T-helper 2 cell (primary cell): ENCODE data around the gene VAV2.

ENCODE experiments used
- DNase-seq, 5 experiments: peaks; one replicate each; pipeline versions ENCODE4 v3.0.0 to v3.0.0-alpha.2; 2012 to 2022

Gene VAV2

GRCh38 chr9:133832877-133833276, 159.2 kb downstream of the VAV2 start:
- DNase-seq, result no peak

GRCh38 chr9:133830711-133831110, 161.4 kb downstream of the VAV2 start:
- DNase-seq, result no peak

DNA sequence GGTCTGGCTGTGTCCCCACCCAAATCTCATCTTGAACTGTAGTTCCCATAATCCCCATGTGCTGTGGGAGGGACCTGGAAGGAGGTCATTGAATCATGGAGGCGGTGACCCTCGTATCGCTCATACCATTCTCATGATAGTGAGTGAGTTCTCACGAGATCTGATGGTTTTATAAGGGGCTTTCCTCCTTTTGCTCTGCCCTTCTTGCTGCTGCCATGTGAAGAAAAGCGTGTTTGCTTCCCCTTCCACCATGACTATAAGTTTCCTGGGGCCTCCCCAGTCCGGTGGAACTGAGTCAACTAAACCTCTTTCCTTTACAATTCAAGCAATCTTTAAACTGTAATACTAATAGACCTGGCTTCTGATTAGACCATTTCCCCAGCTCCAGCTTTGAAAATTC, 161.8 kb downstream of the VAV2 start:
- DNase-seq, result no peak

GRCh38 chr9:133828338-133828997, 163.7 kb downstream of the VAV2 start:
- DNase-seq, result no peak

GRCh38 chr9:133826289-133827085, 165.6 kb downstream of the VAV2 start:
- no peak for DNase-seq

DNA sequence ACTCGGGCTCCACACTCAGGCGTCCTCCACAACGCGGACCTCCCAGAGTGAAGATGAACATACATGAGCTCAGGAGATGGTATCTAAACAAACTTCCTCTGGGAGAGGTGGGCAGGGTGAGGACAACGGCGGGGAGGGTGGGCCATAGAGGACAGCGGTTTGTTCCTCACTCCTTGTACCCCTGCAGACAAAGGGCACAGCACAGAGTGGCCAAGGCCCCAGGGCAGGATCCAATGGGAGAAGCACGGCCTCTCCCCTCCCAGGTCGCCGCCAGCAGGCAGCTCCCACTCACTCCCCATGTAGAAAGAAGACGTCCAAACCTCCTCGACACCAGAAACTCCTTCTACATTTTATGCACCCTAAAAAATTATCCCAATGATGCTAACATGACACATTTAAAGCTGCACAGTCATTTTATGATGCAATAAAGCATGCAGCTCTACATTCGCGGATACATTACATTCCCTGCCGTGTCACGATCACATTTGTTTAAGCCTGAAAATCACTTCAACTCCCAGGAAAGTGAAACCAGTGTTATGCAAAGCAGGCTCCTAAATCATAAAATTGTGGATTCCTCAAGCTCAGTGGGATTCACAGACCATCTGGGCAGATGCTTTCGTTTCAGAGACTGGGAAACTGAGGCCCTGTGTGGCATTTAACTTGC, 166.4 kb downstream of the VAV2 start:
- no peak for DNase-seq

DNA sequence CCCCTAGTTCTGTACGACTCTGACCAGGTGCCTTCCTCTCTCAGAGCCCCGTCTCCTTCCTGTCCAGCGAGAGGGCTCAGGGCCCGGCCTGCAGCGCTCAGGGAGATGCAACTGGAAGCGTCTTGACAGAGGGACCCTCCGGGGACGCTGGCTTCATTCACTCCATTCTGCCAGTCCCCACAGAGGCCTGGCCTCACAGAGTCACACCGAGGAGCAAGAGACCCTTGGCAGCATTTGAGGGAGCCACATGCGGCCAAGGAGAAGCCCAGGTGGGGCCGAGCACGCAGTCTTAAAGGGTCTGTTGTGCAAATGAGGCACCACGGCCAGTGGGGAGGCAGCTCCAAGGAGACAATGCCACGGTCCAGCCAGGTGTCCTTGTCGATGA, 167.3 kb downstream of the VAV2 start:
- DNase-seq, result no peak

DNA sequence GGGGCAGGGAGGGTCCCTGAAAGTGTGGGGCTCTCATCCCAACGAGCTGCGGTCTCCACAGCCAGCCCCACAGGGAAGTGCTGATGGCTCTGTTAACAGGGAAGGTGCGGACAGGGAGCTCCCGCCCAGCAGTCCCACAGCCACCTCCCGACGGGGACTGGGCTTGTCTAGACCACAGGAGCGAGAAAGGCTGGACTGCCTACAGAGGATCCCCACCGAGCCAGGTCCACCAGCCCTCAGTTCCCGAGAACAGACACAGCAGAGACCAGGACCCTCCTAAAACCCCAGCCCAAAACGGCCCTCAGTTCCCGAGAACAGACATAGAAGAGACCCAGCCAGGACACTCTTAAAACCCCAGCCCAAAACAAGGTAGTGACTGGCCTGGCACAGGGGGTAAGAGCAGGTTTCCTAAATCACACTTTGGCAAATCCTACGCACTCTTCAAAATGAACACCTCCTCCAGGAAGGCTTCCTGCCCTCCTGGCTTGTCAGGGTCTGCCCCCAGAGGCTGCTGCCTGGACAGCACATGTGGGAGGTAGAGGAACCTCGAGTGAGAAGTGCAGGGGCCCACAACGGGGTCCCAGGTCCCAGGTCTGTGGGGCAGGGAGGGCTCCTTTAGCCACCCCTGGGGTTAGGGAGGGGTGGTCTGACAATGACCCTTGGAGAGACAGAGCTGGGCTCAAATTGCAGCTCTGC, 167.9 kb downstream of the VAV2 start:
- DNase-seq, result no peak

DNA sequence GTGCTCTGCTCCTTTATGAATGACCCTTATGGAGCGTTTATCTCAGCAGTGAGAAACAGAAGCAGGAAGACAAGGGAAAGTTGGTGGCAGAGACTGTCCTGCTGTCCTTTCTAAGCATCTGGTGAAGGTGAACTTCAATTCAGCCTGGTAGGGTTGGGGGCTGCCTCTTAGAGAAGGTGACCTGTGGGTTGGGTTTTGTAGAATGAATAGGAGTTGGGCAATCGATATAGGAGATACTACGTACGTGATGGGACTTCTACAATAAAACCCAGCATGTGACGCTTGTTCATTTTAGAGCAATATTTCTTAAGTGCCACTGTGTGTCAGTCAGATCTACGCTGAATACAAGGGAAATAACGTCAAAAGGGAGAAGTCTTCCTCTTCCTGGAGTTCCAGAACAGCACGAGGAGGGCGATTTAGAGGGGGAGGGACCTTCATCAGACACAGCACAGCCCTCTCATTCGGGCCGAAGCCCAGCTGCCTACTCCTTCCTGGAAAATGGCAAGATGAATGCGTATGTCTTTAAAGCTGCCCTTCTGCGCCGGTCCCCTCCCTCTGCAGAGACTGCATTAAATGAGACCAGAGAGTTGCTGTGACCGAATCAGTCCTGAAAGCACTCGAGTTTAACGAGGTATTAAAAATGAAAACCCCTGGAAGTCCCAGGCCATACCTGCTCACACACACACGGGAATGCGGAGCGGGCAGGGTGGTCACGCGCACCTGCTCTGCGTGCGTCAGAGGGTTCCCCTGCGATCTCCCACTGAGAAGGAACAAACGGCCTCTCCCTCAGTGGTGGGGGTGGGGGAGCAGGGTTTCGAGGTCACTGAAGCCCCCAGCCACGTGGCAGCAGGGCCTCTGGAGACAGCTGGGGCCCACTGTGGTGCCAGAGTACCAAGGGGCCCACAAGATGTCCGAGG, 168.7 kb downstream of the VAV2 start:
- DNase-seq, result no peak

- no peak for DNase-seq
Observed at GRCh38 chr9:133822430-133823065, 169.6 kb downstream of the VAV2 start.

- no peak for DNase-seq
Observed at GRCh38 chr9:133821601-133822429, 170.3 kb downstream of the VAV2 start.

- DNase-seq, result no peak
Observed at GRCh38 chr9:133819923-133820322, 172.2 kb downstream of the VAV2 start.

GRCh38 chr9:133818444-133818843, 173.7 kb downstream of the VAV2 start:
- no peak for DNase-seq

- DNase-seq, result no peak
Observed at GRCh38 chr9:133815781-133816180, 176.3 kb downstream of the VAV2 start.

- no peak for DNase-seq
Observed at GRCh38 chr9:133814586-133815208, 177.4 kb downstream of the VAV2 start.

DNA sequence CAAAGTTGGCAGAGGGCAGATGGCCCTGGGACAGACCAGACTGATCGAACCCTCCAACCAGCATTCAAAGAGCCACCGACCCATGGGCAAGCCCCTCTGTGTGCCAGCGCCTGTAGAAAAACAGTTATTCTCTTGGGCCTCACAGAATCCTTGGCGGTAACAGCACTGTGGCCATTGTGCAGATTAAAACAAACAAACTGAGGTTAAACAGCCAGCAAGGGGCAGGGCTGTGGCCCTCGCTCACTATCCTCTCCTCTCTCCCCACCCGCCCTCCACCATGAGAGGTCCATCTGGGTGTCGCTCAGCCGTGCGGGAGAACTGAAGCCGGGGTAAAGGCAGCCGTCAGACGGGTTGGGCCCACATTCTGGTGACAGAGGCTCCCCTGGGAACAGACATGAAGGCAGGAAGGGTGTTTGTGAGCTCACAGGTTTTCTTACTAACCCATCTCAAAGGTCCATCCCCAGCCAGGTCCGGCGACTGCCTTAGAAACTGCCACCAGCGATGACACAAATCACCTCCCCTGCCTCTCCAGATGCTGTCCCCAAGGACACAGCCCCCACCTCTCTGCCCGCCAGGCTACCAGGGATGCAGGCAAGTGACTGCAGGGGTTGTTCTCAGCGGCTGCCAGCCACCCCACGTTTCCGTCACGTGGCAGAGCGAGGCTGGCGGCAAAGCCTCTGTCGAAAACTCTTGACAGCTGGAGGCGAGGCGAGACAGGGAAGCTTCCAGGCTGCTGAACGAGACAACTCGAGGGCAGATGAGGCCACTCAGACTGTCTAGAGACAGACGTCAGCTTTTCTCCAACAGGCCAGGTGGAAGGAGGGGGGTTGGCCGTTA, 178.2 kb downstream of the VAV2 start:
- no peak for DNase-seq

DNA sequence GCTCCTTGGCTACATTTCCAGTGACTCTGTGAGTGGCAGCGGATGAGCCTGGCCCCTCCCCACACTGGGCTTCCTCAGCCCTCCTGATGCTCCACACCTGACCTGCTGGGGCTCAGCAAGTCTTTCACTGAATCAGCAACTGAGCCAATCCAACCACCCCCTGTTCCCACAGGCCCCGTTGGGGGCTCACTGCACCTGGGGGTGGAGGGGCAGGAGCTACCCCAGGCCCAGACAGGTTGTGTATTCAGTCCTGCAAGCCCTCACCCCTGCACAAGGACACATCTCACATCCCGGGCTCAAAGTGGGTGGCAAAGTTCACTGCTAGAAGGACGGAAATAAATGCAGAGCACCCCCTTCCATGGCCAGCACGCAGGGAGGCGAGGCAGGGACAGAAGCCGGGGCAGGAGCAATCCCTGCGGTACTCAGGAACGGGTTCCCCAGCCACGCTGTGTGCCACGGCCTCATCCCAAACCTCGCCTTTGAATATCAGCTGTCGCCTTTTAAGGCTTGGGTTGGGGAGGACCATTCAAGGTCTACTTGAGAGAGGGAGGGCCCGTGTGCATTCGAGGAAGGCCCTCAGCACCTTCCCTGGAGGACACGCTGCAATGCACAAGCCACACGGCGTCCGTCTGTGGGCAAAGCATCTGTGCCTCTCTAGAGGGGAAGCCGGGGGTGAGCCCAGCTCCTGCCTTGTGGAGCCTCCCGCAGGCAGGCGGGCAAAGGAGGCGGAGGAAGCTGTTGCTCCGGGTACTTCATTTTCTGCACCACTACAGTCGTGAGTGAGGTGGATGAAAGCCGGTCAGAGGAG, 179.0 kb downstream of the VAV2 start:
- DNase-seq, result no peak
